HG03439 (cell line): Measurements from ENCODE around the gene VRK1.
"Not testable (repeated sequence)": the region's sequence is repeated elsewhere in the genome, so short reads cannot be mapped to it uniquely, and the experiment has no call there.

Experiments used
- ATAC-seq: cut with Tn5 transposase; IDR thresholded peaks from one replicate; pipeline ENCODE4 v1.9.1; 2021; ENCODE audit warnings: mild to moderate bottlenecking, moderate library complexity; ENCODE audit not compliant: unreplicated experiment

VRK1 gene

GRCh38 chr14:96796851-96797581 is at the start of gene VRK1:
TSS of gene VRK1 (plus strand) at chr14:96797382. CDS start at chr14:96833472, 36,090 bp downstream.
- ATAC-seq: peak; percentile 96

GRCh38 chr14:96747608-96748007 is 49.6 kb upstream of the VRK1 start:
- no peak for ATAC-seq

GRCh38 chr14:96748362-96748761 is 48.8 kb upstream of the VRK1 start:
- no peak for ATAC-seq

- ATAC-seq: no peak
Measured at GRCh38 chr14:96751505-96751904, 45.7 kb upstream of the VRK1 start.

- ATAC-seq: no peak
Measured at GRCh38 chr14:96752125-96752524, 45.1 kb upstream of the VRK1 start.

- ATAC-seq: no peak
Measured at GRCh38 chr14:96752594-96752993, 44.6 kb upstream of the VRK1 start.

GRCh38 chr14:96754162-96754844 is 42.9 kb upstream of the VRK1 start:
- no peak for ATAC-seq

- no peak for ATAC-seq
Measured at GRCh38 chr14:96754845-96755184, 42.4 kb upstream of the VRK1 start.

- ATAC-seq: no peak
Measured at GRCh38 chr14:96756745-96757144, 40.4 kb upstream of the VRK1 start.

- no peak for ATAC-seq
Measured at GRCh38 chr14:96757456-96757855, 39.7 kb upstream of the VRK1 start.

- ATAC-seq: no peak
Measured at GRCh38 chr14:96761066-96761465, 36.1 kb upstream of the VRK1 start.

- ATAC-seq: peak; percentile 86
Measured at GRCh38 chr14:96762650-96763049, 34.5 kb upstream of the VRK1 start.

- ATAC-seq: no peak
Measured at GRCh38 chr14:96764012-96764411, 33.2 kb upstream of the VRK1 start.

- ATAC-seq: not testable (repeated sequence)
Measured at GRCh38 chr14:96765205-96765604, 32.0 kb upstream of the VRK1 start.

GRCh38 chr14:96772929-96773328 is 24.3 kb upstream of the VRK1 start:
- ATAC-seq: no peak

- ATAC-seq: no peak
Measured at GRCh38 chr14:96776791-96777190, 20.4 kb upstream of the VRK1 start.

- ATAC-seq: no peak
Measured at GRCh38 chr14:96780500-96780899, 16.7 kb upstream of the VRK1 start.

- ATAC-seq: no peak
Measured at GRCh38 chr14:96781371-96781770, 15.8 kb upstream of the VRK1 start.

GRCh38 chr14:96782436-96782835 is 14.7 kb upstream of the VRK1 start:
- no peak for ATAC-seq

- no peak for ATAC-seq
Measured at GRCh38 chr14:96783043-96783914, 13.9 kb upstream of the VRK1 start.

- ATAC-seq: no peak
Measured at GRCh38 chr14:96783915-96784224, 13.3 kb upstream of the VRK1 start.

GRCh38 chr14:96790186-96790585 is 7.0 kb upstream of the VRK1 start:
- no peak for ATAC-seq
